ENCODE measurements around the gene PFKP.
"Not testable (repeated sequence)": the region's sequence is repeated elsewhere in the genome, so short reads cannot be mapped to it uniquely, and the experiment has no call there.

PFKP gene

GRCh38 chr10:3105905-3106304, 38.6 kb downstream of the PFKP start:
- no peak overlapping the region for H3K27ac ChIP-seq
- TF ChIP-seq ZFX (IDR thresholded peaks at IDR 0.05; ENCODE audit: borderline replicate concordance) (no peak), CTCF (IDR thresholded peaks at IDR 0.05) (no peak)

GRCh38 chr10:3106328-3106727, 39.0 kb downstream of the PFKP start:
- not testable (repeated sequence) for H3K27ac ChIP-seq

GRCh38 chr10:3106928-3107425, 39.6 kb downstream of the PFKP start:
- TF ChIP-seq CTCF (IDR thresholded peaks at IDR 0.05) = no peak
- no peak for TF ChIP-seq ZFX (IDR thresholded peaks at IDR 0.05; ENCODE audit: borderline replicate concordance)
- no peak overlapping the region for H3K27ac ChIP-seq

GRCh38 chr10:3107426-3107961, 40.1 kb downstream of the PFKP start:
- no peak for TF ChIP-seq ZFX (IDR thresholded peaks at IDR 0.05; ENCODE audit: borderline replicate concordance)
- no peak for TF ChIP-seq CTCF (IDR thresholded peaks at IDR 0.05)
- H3K27ac ChIP-seq = no peak overlapping the region

GRCh38 chr10:3108033-3108432, 40.7 kb downstream of the PFKP start:
- TF ChIP-seq CTCF (IDR thresholded peaks at IDR 0.05) = no peak
- TF ChIP-seq ZFX (IDR thresholded peaks at IDR 0.05; ENCODE audit: borderline replicate concordance) = no peak
- no peak overlapping the region for H3K27ac ChIP-seq

GRCh38 chr10:3108575-3109105, 41.3 kb downstream of the PFKP start:
- no peak overlapping the region for H3K27ac ChIP-seq
- TF ChIP-seq CTCF (IDR thresholded peaks at IDR 0.05) (no peak), ZFX (IDR thresholded peaks at IDR 0.05; ENCODE audit: borderline replicate concordance) (no peak)

- H3K27ac ChIP-seq = no peak overlapping the region
- no peak for TF ChIP-seq ZFX (IDR thresholded peaks at IDR 0.05; ENCODE audit: borderline replicate concordance)
- TF ChIP-seq CTCF (IDR thresholded peaks at IDR 0.05) = no peak
Measured at GRCh38 chr10:3109196-3109595, 41.8 kb downstream of the PFKP start.

GRCh38 chr10:3109633-3110032, 42.3 kb downstream of the PFKP start:
- no peak overlapping the region for H3K27ac ChIP-seq
- TF ChIP-seq CTCF (IDR thresholded peaks at IDR 0.05) = no peak
- TF ChIP-seq ZFX (IDR thresholded peaks at IDR 0.05; ENCODE audit: borderline replicate concordance) = no peak
